Tibial nerve (tissue), 4 donors: ENCODE data around the gene HLTF. TPM values are rescaled to one million over a fixed set of nuclear protein-coding genes. Genes with fewer than 3 reads are reported as not detected.

Experiments used
- DNase-seq, 2 donors: peaks; one replicate each; pipeline ENCODE4 v3.0.0-alpha.2; 2019; ENCODE audit warnings: low spot score in 2 of 2
- H3K27ac ChIP-seq, 4 donors: fragments of 200-600 bp; sonication (generic) in 3 of 4; one replicate each; pipeline ENCODE4 v1.5.1; 2017 to 2019; ENCODE audit warnings: mild to moderate bottlenecking in 1 of 4
- H3K27me3 ChIP-seq, 2 donors: fragments of 200-600 bp; sonication (generic) in 1 of 2; one replicate each; pipeline versions ENCODE4 v1.5.1 to v1.6.0; 2017 to 2019
- H3K36me3 ChIP-seq, 3 donors: fragments of 200-600 bp; sonication (generic); one replicate each; pipeline ENCODE4 v1.5.1; 2018 to 2019
- H3K4me1 ChIP-seq, 4 donors: fragments of 200-600 bp; sonication (generic) in 3 of 4; one replicate each; pipeline ENCODE4 v1.5.1; 2017 to 2019
- H3K4me3 ChIP-seq, 4 donors: fragments of 200-600 bp; sonication (generic) in 3 of 4; one replicate each; pipeline ENCODE4 v1.5.1; 2017 to 2019; ENCODE audit warnings: mild to moderate bottlenecking in 1 of 4, moderate library complexity in 1 of 4
- H3K9me3 ChIP-seq, 4 donors: fragments of 200-600 bp; sonication (generic) in 3 of 4; one replicate each; pipeline ENCODE4 v1.5.1; 2017 to 2019
- CTCF ChIP-seq, 5 experiments: fragments of 200-600 bp in 3 of 5; fragments of 450-650 bp in 2 of 5; sonication (generic) in 3 of 5; IDR thresholded peaks; one replicate each; pipeline ENCODE4 v1.5.1; 2016 to 2019; ENCODE audit warnings: antibody characterized with exemption in 5 of 5, mild to moderate bottlenecking in 3 of 5, moderate library complexity in 2 of 5
- EP300 ChIP-seq, 2 donors: sonication (generic); formaldehyde crosslinking; IDR thresholded peaks; one replicate each; pipeline ENCODE4 v1.6.1; 2017; ENCODE audit warnings: antibody characterized with exemption in 2 of 2, mild to moderate bottlenecking in 1 of 2
- POLR2A ChIP-seq, 2 donors: fragments of 450-650 bp; IDR thresholded peaks; one replicate each; pipeline ENCODE4 v1.6.1; 2017; ENCODE audit warnings: antibody characterized with exemption in 2 of 2, mild to moderate bottlenecking in 2 of 2, moderate library complexity in 2 of 2
- WGBS, 2 donors: methylation state at CpG; one replicate each; pipeline ENCODE4 v1.1.5; 2018; 5-methylcytosine and 5-hydroxymethylcytosine counted together
- total RNA-seq, 4 donors: library from RNA; depleted of rRNA; stranded (reverse); fragments of >200 nt; gene quantifications; one replicate each; pipeline ENCODE4 v1.1.0, GENCODE V29; 2016

HLTF gene
- total RNA-seq, 4 donors from 2014 or later: 16.9 to 28.2 (median 25.5) TPM

DNA sequence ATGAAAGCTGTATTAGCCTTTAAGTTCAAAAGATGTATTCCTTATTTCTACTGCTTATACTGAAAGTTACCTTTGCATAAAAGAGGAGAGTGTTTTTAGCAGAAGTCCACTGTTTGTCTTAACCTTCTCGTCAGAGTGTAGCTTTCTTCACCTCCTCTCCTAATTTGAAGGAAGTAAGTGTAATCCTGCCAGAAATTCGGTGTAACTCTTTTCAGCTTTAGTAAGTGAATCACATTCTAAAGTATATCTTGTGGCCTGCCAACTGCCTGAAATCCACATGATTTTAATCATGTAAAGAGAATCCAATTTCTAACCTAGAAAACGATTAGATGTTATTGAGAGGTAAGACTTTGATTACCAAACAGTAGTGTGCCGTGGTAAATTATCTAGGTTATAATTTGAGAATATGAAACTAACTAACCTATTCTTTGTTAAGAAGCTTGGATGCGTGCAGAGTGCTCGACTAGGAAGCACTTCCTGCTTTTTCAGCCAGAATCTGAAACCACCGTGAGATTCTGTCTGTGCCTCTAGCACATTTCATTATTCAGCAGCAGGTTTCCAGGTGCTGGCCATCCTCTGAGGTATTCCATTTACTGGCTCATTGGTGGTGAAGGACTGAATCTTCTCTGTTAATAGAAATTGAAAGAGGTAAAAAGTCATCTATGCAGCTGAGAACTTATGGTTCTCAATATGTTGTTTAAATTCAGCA lies 87.5 kb downstream of the HLTF start:
- no peaks in the 10 kb centered on the region for H3K9me3 ChIP-seq
- WGBS, 2 donors: 62 to 69% methylated on average over 7 of the region's 7 CpGs
- peaks cover 0 to 63% (median 0%) of the 10 kb centered on the region in 3 donors for H3K36me3 ChIP-seq
- peaks cover 0 to 9% (median 0%) of the 10 kb centered on the region in 4 donors for H3K4me1 ChIP-seq
- no peaks in the 10 kb centered on the region for H3K27me3 ChIP-seq
- peak overlapping the region in 1 of 4 donors; percentile 16 for H3K27ac ChIP-seq
- no peak for TF ChIP-seq EP300 (IDR thresholded peaks at IDR 0.05)
- no peak for TF ChIP-seq POLR2A (IDR thresholded peaks at IDR 0.05)
- no peak for TF ChIP-seq CTCF (IDR thresholded peaks at IDR 0.05)
- H3K4me3 ChIP-seq: no peak overlapping the region
- DNase-seq: no peak

- DNase-seq: no peak
- peaks cover 0 to 60% (median 0%) of the 10 kb centered on the region in 3 donors for H3K36me3 ChIP-seq
- 84 to 87% methylated on average over 5 of the region's 5 CpGs for WGBS, 2 donors
- TF ChIP-seq POLR2A (IDR thresholded peaks at IDR 0.05): no peak
- no peak for TF ChIP-seq EP300 (IDR thresholded peaks at IDR 0.05)
- no peak for TF ChIP-seq CTCF (IDR thresholded peaks at IDR 0.05)
- no peak overlapping the region for H3K4me3 ChIP-seq
- no peaks in the 10 kb centered on the region for H3K9me3 ChIP-seq
- H3K4me1 ChIP-seq: peaks cover 0 to 12% (median 0%) of the 10 kb centered on the region in 4 donors
- no peak overlapping the region for H3K27ac ChIP-seq
- no peaks in the 10 kb centered on the region for H3K27me3 ChIP-seq
Observed at GRCh38 chr3:148998297-148998696, 88.0 kb downstream of the HLTF start.

DNA sequence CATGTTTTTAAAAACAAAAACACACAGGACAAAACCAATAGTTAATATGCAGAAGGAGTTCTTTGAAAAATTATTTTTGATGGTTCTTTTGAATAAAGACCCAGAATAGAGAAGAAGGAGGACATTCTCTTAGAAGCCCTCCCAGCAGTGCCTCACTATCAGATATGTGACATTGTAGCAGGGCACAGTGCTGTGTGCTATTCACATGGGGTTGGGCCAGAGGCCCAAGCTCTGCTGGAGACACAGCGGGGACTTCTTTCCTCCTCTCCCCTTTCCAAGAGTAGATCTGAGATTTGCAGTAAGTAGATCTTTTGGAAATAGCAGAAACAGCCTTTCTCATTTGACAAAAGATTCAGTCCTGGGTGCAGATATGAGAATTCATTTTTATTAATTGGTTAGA lies 88.7 kb downstream of the HLTF start:
- no peak for TF ChIP-seq CTCF (IDR thresholded peaks at IDR 0.05)
- no peak for TF ChIP-seq EP300 (IDR thresholded peaks at IDR 0.05)
- no peak for TF ChIP-seq POLR2A (IDR thresholded peaks at IDR 0.05)
- Histone ChIP-seq H3K36me3 (peaks cover 0 to 57% (median 0%) of the 10 kb centered on the region in 3 donors), H3K4me3 (no peak overlapping the region), H3K4me1 (peaks cover 0 to 18% (median 6%) of the 10 kb centered on the region in 4 donors), H3K27me3 (no peaks in the 10 kb centered on the region), H3K9me3 (no peaks in the 10 kb centered on the region), H3K27ac (no peak overlapping the region)
- 77 to 93% methylated on average over 1 of the region's 1 CpG for WGBS, 2 donors
- no peak for DNase-seq

GRCh38 chr3:148992635-148993255 lies 93.6 kb downstream of the HLTF start:
- H3K27me3 ChIP-seq: no peaks in the 10 kb centered on the region
- H3K4me3 ChIP-seq: peak overlapping the region in 3 of 4 donors; percentile 85 to 97 (median 87)
- H3K4me1 ChIP-seq: peaks cover 0 to 24% (median 10%) of the 10 kb centered on the region in 4 donors
- H3K36me3 ChIP-seq: peaks cover 0 to 33% (median 0%) of the 10 kb centered on the region in 3 donors
- no peak for TF ChIP-seq EP300 (IDR thresholded peaks at IDR 0.05)
- no peak for TF ChIP-seq CTCF (IDR thresholded peaks at IDR 0.05)
- TF ChIP-seq POLR2A (IDR thresholded peaks at IDR 0.05): no peak
- peak overlapping the region in 3 of 4 donors; percentile 95 to 97 (median 96) for H3K27ac ChIP-seq
- 87 to 89% methylated on average over 10 of the region's 10 CpGs for WGBS, 2 donors
- no peak for DNase-seq
- no peaks in the 10 kb centered on the region for H3K9me3 ChIP-seq
